Transverse colon (tissue), 4 donors: ENCODE data around the gene OR10G7. TPM values are rescaled to one million over a fixed set of nuclear protein-coding genes. Genes with fewer than 3 reads are reported as not detected.

Experiments used
- DNase-seq: peaks from one replicate; pipeline ENCODE4 v3.0.0-alpha.2; 2019
- H3K27ac ChIP-seq, 4 donors: fragments of 200-600 bp; sonication (generic); 2 replicates each; pipeline ENCODE4 v1.5.1; 2016 to 2018; ENCODE audit warnings: inconsistent platforms in 4 of 4
- H3K27me3 ChIP-seq: fragments of 200-600 bp; sonication (generic); 2 replicates; pipeline ENCODE4 v1.5.1; 2017; ENCODE audit warnings: inconsistent platforms
- H3K36me3 ChIP-seq, 4 donors: fragments of 200-600 bp; sonication (generic); 2 replicates each; pipeline ENCODE4 v1.5.1; 2017 to 2019; ENCODE audit warnings: inconsistent platforms in 4 of 4
- H3K4me1 ChIP-seq, 4 donors: fragments of 200-600 bp; sonication (generic); 2 replicates each; pipeline ENCODE4 v1.5.1; 2017 to 2020; ENCODE audit warnings: inconsistent platforms in 4 of 4
- H3K4me3 ChIP-seq, 4 donors: fragments of 200-600 bp; sonication (generic); 1 replicate in 1 of 4; 2 replicates in 3 of 4; pipeline versions ENCODE4 v1.5.1 to v1.6.1; 2017 to 2019; ENCODE audit warnings: inconsistent platforms in 4 of 4
- H3K9me3 ChIP-seq, 2 donors: fragments of 200-600 bp; sonication (generic); 2 replicates each; pipeline ENCODE4 v1.5.1; 2017 to 2019; ENCODE audit warnings: inconsistent platforms in 2 of 2
- EP300 ChIP-seq: sonication (generic); formaldehyde crosslinking; IDR thresholded peaks from one replicate; pipeline ENCODE4 v1.6.1; 2017; ENCODE audit warnings: antibody characterized with exemption, low read depth
- POLR2A ChIP-seq: fragments of 450-650 bp; IDR thresholded peaks from one replicate; pipeline ENCODE4 v1.6.1; 2016; ENCODE audit warnings: antibody characterized with exemption, mild to moderate bottlenecking, moderate library complexity
- POLR2AphosphoS5 ChIP-seq, 3 donors: sonication (generic); formaldehyde crosslinking; IDR thresholded peaks; one replicate each; pipeline ENCODE4 v1.6.1; 2016; ENCODE audit warnings: antibody characterized with exemption in 3 of 3
- WGBS, 2 donors: methylation state at CpG; one replicate each; pipeline ENCODE4 v1.1.5; 2018; ENCODE audit warnings: low coverage in 1 of 2; 5-methylcytosine and 5-hydroxymethylcytosine counted together
- in situ Hi-C, 4 donors: fragments of 200-750 bp; cut with MboI; loops; one replicate each; pipeline versions ENCODE4 v1.15.0 to v1.15.1; 2017; ENCODE audit warnings: low sequenced_read_pairs in 3 of 4, low pct_ligation_motif_present in 1 of 4, low pct_unique_long_range_greater_than_20kb in 1 of 4
- intact Hi-C: fragments of 100-400 bp; cut with DNase I; formaldehyde crosslinking; loops from one replicate; pipeline ENCODE4 v1.15.1; 2023; ENCODE audit warnings: low total_unique reads
- total RNA-seq, 4 donors: library from RNA; depleted of rRNA; stranded (reverse); fragments of >200 nt; gene quantifications; one replicate each; pipeline ENCODE4 v1.1.0, GENCODE V29; 2016
- TF ChIP-seq, protein P1 (sequence below), 5 experiments: fragments of 200-600 bp in 3 of 5; fragments of 450-650 bp in 2 of 5; sonication (generic) in 3 of 5; IDR thresholded peaks; 1 replicate in 2 of 5; 2 replicates in 3 of 5; pipeline ENCODE4 v1.5.1; 2016 to 2017; ENCODE audit warnings: antibody characterized with exemption in 5 of 5, inconsistent platforms in 3 of 5, mild to moderate bottlenecking in 2 of 5, moderate library complexity in 1 of 5

The OR10G7 gene, protein sequence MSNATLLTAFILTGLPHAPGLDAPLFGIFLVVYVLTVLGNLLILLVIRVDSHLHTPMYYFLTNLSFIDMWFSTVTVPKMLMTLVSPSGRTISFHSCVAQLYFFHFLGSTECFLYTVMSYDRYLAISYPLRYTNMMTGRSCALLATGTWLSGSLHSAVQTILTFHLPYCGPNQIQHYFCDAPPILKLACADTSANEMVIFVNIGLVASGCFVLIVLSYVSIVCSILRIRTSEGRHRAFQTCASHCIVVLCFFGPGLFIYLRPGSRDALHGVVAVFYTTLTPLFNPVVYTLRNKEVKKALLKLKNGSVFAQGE
- not detected for total RNA-seq

DNA sequence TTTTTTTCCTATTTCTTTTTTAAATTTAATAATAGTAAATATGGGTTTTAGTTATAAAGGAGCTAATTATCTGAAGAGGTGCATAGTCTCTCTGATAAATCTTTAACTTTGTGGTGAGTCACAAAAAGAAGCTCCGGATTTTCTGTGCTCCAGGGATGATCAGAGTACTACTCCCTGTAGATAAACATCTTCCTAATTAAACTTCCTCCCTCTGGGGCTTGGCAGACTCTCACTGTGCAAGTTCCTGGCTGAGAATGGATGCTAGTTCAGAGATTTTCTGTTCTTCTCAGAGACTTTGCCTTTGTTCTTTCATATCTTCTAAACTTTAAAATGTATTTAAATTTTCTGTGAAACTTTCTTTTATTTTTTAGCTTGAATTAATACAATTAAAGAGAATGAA is at the start of gene OR10G7:
TSS of gene OR10G7 (minus strand) at position 72 of the 400 bp plus-strand sequence. CDS start 2,324 bp downstream, outside the sequence.
- no peaks in the 10 kb centered on the region for H3K9me3 ChIP-seq
- TF ChIP-seq POLR2A (no peak), POLR2AphosphoS5 (IDR thresholded peaks at IDR 0.05) (no peak), EP300 (no peak)
- H3K36me3 ChIP-seq = no peaks in the 10 kb centered on the region
- no peak within 1 kb of the TSS for H3K27ac ChIP-seq
- WGBS, 2 donors = 0 to 9% methylated on average over 1 of the region's 1 CpG
- H3K27me3 ChIP-seq = no peaks in the 10 kb centered on the region
- in situ Hi-C loops (no loop called here), intact Hi-C loops (no loop called here)
- no peaks in the 10 kb centered on the region for H3K4me1 ChIP-seq
- H3K4me3 ChIP-seq = no peak within 1 kb of the TSS
- no peak for DNase-seq

DNA sequence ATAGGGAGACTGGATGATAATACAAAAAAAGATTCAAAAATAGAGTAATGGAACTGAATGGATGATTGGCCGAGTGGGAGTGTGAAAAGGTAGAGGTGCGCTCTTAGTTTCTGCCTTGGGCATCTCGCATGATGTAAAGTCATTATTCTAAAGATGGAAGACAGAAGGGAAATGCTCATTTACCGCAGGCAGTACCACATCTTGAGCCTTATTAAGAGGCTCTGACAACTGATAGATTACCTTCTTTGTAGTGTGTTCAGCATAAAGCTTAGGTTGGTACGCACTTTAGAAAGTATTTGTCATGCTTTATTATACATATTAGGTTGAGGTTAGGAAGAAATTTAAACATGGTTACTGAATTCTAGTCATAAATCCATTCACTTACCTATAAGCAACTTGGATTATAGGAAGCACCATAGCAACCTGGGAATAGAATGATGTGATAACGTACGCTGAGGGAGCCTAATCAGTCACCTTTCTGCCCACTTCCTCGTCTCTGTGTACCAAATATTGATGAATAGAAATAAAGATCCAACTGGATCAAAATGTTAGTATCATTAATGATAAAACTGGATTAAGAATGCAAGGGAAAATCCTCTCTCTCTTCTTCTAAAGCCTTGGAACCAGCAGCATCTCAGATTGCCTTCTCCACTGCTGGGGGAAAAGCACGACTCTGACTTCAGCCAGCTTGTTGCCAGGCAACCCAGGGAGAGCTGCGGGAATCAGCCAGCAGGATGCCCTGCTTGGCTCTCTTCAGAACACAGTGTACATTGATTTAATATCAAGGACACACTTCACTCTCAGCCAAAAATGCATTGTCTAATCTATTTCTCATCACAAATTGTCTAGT is 45.1 kb upstream of the OR10G7 start:
- TF ChIP-seq POLR2A = no peak
- no peak for TF ChIP-seq EP300
- TF ChIP-seq, protein P1, sequence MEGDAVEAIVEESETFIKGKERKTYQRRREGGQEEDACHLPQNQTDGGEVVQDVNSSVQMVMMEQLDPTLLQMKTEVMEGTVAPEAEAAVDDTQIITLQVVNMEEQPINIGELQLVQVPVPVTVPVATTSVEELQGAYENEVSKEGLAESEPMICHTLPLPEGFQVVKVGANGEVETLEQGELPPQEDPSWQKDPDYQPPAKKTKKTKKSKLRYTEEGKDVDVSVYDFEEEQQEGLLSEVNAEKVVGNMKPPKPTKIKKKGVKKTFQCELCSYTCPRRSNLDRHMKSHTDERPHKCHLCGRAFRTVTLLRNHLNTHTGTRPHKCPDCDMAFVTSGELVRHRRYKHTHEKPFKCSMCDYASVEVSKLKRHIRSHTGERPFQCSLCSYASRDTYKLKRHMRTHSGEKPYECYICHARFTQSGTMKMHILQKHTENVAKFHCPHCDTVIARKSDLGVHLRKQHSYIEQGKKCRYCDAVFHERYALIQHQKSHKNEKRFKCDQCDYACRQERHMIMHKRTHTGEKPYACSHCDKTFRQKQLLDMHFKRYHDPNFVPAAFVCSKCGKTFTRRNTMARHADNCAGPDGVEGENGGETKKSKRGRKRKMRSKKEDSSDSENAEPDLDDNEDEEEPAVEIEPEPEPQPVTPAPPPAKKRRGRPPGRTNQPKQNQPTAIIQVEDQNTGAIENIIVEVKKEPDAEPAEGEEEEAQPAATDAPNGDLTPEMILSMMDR (IDR thresholded peaks at IDR 0.05) = no peak
- no peak for TF ChIP-seq POLR2AphosphoS5 (IDR thresholded peaks at IDR 0.05)
- DNase-seq = no peak
- Histone ChIP-seq H3K4me1 (no peaks in the 10 kb centered on the region), H3K27ac (no peak overlapping the region), H3K9me3 (no peaks in the 10 kb centered on the region), H3K4me3 (no peak overlapping the region), H3K27me3 (no peaks in the 10 kb centered on the region), H3K36me3 (no peaks in the 10 kb centered on the region)
- in situ Hi-C loops = no loop called here
- whole genome bisulfite sequencing, 2 donors = 56 to 69% methylated on average over 8 to 10 of the region's 10 CpGs
- intact Hi-C loops = no loop called here

DNA sequence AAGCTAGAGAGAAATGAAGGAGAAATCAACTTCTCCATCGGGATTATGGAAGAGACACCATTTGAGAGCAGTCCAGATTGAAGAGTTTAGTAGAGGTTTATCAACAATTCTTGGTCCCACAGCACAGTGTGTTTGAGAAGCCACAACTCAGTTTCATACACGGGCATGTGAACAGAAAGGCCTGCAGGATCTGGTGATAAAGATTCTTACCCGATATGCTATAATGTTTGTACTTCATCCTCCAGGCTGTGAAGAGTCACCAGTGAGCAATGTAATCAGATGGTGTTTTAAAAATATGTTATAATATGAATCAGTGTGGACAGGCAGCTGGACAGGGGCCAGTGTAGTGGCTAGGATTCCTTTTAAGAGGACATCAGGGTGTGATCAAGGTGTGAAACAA is 44.5 kb upstream of the OR10G7 start:
- no peak overlapping the region for H3K27ac ChIP-seq
- TF ChIP-seq POLR2A (no peak), EP300 (no peak), POLR2AphosphoS5 (IDR thresholded peaks at IDR 0.05) (no peak)
- TF ChIP-seq, protein P1 (IDR thresholded peaks at IDR 0.05) = no peak
- intact Hi-C loops = no loop called here
- no peak overlapping the region for H3K4me3 ChIP-seq
- WGBS, 2 donors = 72% methylated on average over 3 of the region's 3 CpGs; no CpG with 5 or more reads in 1 of the 2 donors
- in situ Hi-C loops = no loop called here
- H3K27me3 ChIP-seq = no peaks in the 10 kb centered on the region
- H3K36me3 ChIP-seq = no peaks in the 10 kb centered on the region
- no peaks in the 10 kb centered on the region for H3K9me3 ChIP-seq
- H3K4me1 ChIP-seq = no peaks in the 10 kb centered on the region
- no peak for DNase-seq

DNA sequence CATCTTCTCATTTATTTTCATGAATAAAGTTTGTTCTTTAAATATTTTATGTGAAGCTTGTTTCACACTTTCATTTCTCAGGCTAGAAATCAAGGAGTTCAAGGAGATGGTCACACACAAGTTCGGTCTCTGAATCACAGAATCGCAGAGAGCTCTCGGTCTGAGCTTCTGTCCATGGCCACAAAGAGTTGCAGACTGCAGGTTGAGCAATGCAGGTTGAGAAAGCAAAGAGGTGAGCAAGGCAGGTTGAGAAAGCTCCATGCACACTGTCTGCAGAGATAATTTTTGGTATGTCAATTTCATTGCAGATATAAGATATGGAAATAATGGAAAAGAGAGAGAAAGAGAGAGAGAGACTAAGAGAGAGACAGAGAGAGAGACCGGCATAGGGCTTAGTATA is 41.2 kb upstream of the OR10G7 start:
- Histone ChIP-seq H3K4me1 (no peaks in the 10 kb centered on the region), H3K4me3 (no peak overlapping the region), H3K27me3 (peaks cover 5% of the 10 kb centered on the region), H3K36me3 (no peaks in the 10 kb centered on the region), H3K27ac (no peak overlapping the region), H3K9me3 (no peaks in the 10 kb centered on the region)
- in situ Hi-C loops = no loop called here
- no peak for DNase-seq
- intact Hi-C loops = no loop called here
- TF ChIP-seq EP300 (no peak), POLR2AphosphoS5 (IDR thresholded peaks at IDR 0.05) (no peak), POLR2A (no peak)
- TF ChIP-seq, protein P1 (IDR thresholded peaks at IDR 0.05) = no peak
- WGBS, 2 donors = 81 to 93% methylated on average over 4 of the region's 4 CpGs
